NCI-H82 (cell line): ENCODE results near the gene ARHGAP42.
A peak's percentile ranks its signal among the peaks of the same experiment; 100 is the strongest.
"Not testable (repeated sequence)": the region's sequence is repeated elsewhere in the genome, so short reads cannot be mapped to it uniquely, and the experiment has no call there.

Experiments used
- DNase-seq: peaks from one replicate; lab custom pipeline; 2025; lab: John Stamatoyannopoulos, UW

Gene ARHGAP42

GRCh38 chr11:100965346-100965745 is 278.3 kb downstream of the ARHGAP42 start:
- DNase-seq = no peak

GRCh38 chr11:100966366-100966765 is 279.3 kb downstream of the ARHGAP42 start:
- DNase-seq = no peak

- DNase-seq = no peak
These were observed 281.9 kb downstream of the ARHGAP42 start for GRCh38 chr11:100969008-100969407.

GRCh38 chr11:100970283-100971164 is 283.4 kb downstream of the ARHGAP42 start:
- no peak for DNase-seq

- no peak for DNase-seq
These were observed 285.0 kb downstream of the ARHGAP42 start for GRCh38 chr11:100972046-100972445.

- no peak for DNase-seq
These were observed 291.4 kb downstream of the ARHGAP42 start for GRCh38 chr11:100978442-100978841.

- DNase-seq = no peak
These were observed 291.9 kb downstream of the ARHGAP42 start for GRCh38 chr11:100978939-100979338.

- no peak for DNase-seq
These were observed 293.1 kb downstream of the ARHGAP42 start for GRCh38 chr11:100980156-100980555.

- DNase-seq = no peak
These were observed 294.2 kb downstream of the ARHGAP42 start for GRCh38 chr11:100981196-100981824.

GRCh38 chr11:100984668-100985067 is 297.6 kb downstream of the ARHGAP42 start:
- DNase-seq = no peak

GRCh38 chr11:100990931-100991330 is 303.8 kb downstream of the ARHGAP42 start:
- DNase-seq = no peak

- no peak for DNase-seq
These were observed 304.5 kb downstream of the ARHGAP42 start for GRCh38 chr11:100991541-100991940.

- DNase-seq = no peak
These were observed 307.9 kb downstream of the ARHGAP42 start for GRCh38 chr11:100994966-100995365.

GRCh38 chr11:100999756-101000155 is 312.7 kb downstream of the ARHGAP42 start:
- no peak for DNase-seq

- peak; percentile 58 for DNase-seq
These were observed 316.4 kb downstream of the ARHGAP42 start for GRCh38 chr11:101003468-101003867.

GRCh38 chr11:101008961-101009689 is 322.0 kb downstream of the ARHGAP42 start:
- DNase-seq = no peak

GRCh38 chr11:101009690-101010055 is 322.6 kb downstream of the ARHGAP42 start:
- DNase-seq = no peak

- DNase-seq = no peak
These were observed 323.8 kb downstream of the ARHGAP42 start for GRCh38 chr11:101010899-101011298.

GRCh38 chr11:101011881-101012280 is 324.8 kb downstream of the ARHGAP42 start:
- no peak for DNase-seq

- not testable (repeated sequence) for DNase-seq
These were observed 326.6 kb downstream of the ARHGAP42 start for GRCh38 chr11:101013702-101014101.

- no peak for DNase-seq
These were observed 327.7 kb downstream of the ARHGAP42 start for GRCh38 chr11:101014600-101015285.

- no peak for DNase-seq
These were observed 332.8 kb downstream of the ARHGAP42 start for GRCh38 chr11:101019870-101020269.
